ENCODE results near the gene C2orf68. TPM values are rescaled to one million over a fixed set of nuclear protein-coding genes. Genes with fewer than 3 reads are reported as not detected.

Gene C2orf68
- total and polyA plus RNA-seq, 9 of the 15 experiments (the other 6 are each of a cell fraction or from before 2014, with no cell fraction given) = 22.1 to 50.0 (median 31.8) TPM

- TF ChIP-seq NCOR1 (IDR thresholded peaks at IDR 0.05) (no peak), YY1 (IDR thresholded peaks at IDR 0.05; ENCODE audit: borderline replicate concordance in 1 of 3, control insufficient read depth in 1 of 3, extremely low read depth in 1 of 3, insufficient read depth in 3 of 3, insufficient read length in 1 of 3, insufficient replicate concordance in 2 of 3, low read depth in 1 of 3, low read length in 2 of 3) (no peak), SAP30 (IDR thresholded peaks at IDR 0.05; ENCODE audit: borderline replicate concordance, insufficient read depth, low read depth, low read length, poor library complexity, severe bottlenecking) (no peak), ZNF609 (CRISPR knock-in tag; IDR thresholded peaks at IDR 0.05; ENCODE audit: borderline replicate concordance) (no peak), CLOCK (CRISPR knock-in tag; IDR thresholded peaks at IDR 0.05; ENCODE audit: borderline replicate concordance) (no peak), NUFIP1 (IDR thresholded peaks at IDR 0.05; ENCODE audit: partially characterized antibody) (no peak), SMARCA5 (IDR thresholded peaks at IDR 0.05) (no peak), E2F4 (CRISPR knock-in tag; IDR thresholded peaks at IDR 0.05; ENCODE audit: low read depth) (no peak), ZFP91 (CRISPR knock-in tag; IDR thresholded peaks at IDR 0.05) (no peak), CTBP1 (IDR thresholded peaks at IDR 0.05; ENCODE audit: borderline replicate concordance) (no peak), ARID1B (IDR thresholded peaks at IDR 0.05) (peak; percentile 44), CBFA2T3 (IDR thresholded peaks at IDR 0.05) (no peak), STAT6 (CRISPR knock-in tag; IDR thresholded peaks at IDR 0.05) (no peak), NFYB (IDR thresholded peaks at IDR 0.05; ENCODE audit: extremely low read depth, insufficient read length) (no peak)
Observed at GRCh38 chr2:85564144-85564563, 47.7 kb downstream of the C2orf68 start (continued).
